ENCODE data around the gene OR52B6. TPM values are rescaled to one million over a fixed set of nuclear protein-coding genes. Genes with fewer than 3 reads are reported as not detected.

Gene OR52B6
- total RNA-seq, 1 donor from 2014 or later: not detected

Other genes starting within 250 kb of the OR52B6 start
- not detected in 2 replicates for gene OR51B5, start 237.4 kb upstream of the OR52B6 start, total RNA-seq
- gene OR51B6, start 229.4 kb upstream of the OR52B6 start, total RNA-seq: not detected in 2 replicates
- not detected in 2 replicates for gene OR51M1, start 197.1 kb upstream of the OR52B6 start, total RNA-seq
- gene OR51Q1, start 158.8 kb upstream of the OR52B6 start, total RNA-seq: not detected in 2 replicates
- gene OR51I1, start 139.4 kb upstream of the OR52B6 start, total RNA-seq: not detected in 2 replicates
- not detected in 2 replicates for gene OR51I2, start 131.6 kb upstream of the OR52B6 start, total RNA-seq
- not detected in 2 replicates for gene OR52D1, start 92.2 kb upstream of the OR52B6 start, total RNA-seq
- gene UBQLN3, start 70.9 kb upstream of the OR52B6 start, total RNA-seq: not detected in 2 replicates
- 0.09 and 0.18 TPM in 2 replicates for gene UBQLNL, start 64.2 kb upstream of the OR52B6 start, total RNA-seq
- not detected in 2 replicates for gene OR52H1, start 32.3 kb upstream of the OR52B6 start, total RNA-seq
- gene TRIM6, start 15.8 kb downstream of the OR52B6 start, total RNA-seq: 0.18 and 0.25 TPM in 2 replicates
- gene TRIM34, start 44.1 kb downstream of the OR52B6 start, total RNA-seq: 7.4 and 8.8 TPM in 2 replicates
- gene TRIM5, start 104.2 kb downstream of the OR52B6 start, total RNA-seq: 22.1 and 24.4 TPM in 2 replicates
- 173 and 177 TPM in 2 replicates for gene TRIM22, start 108.9 kb downstream of the OR52B6 start, total RNA-seq
- 0.09 and 0.36 TPM in 2 replicates for gene OR56B1, start 155.6 kb downstream of the OR52B6 start, total RNA-seq
- 0.52 and 0.57 TPM in 2 replicates for gene OR52N4, start 173.4 kb downstream of the OR52B6 start, total RNA-seq
- gene OR52N5, start 202.5 kb downstream of the OR52B6 start, total RNA-seq: not detected in 2 replicates
- gene OR52N1, start 210.4 kb downstream of the OR52B6 start, total RNA-seq: 0.23 TPM in 1 of 2 replicates, not detected in the other
- not detected in 2 replicates for gene OR52N2, start 228.0 kb downstream of the OR52B6 start, total RNA-seq

Measured in T-helper 2 cell treated with Interferon-gamma antibody and Interleukin-4, amounts not matched to agents 100 ng/mL and 5 ng/mL, for 36 hours (primary cell).